Fibroblast of skin of scalp (primary cell): Measurements from ENCODE around the gene EXTL2.
A peak's percentile ranks its signal among the peaks of the same experiment; 100 is the strongest.
"Not testable (repeated sequence)": the region's sequence is repeated elsewhere in the genome, so short reads cannot be mapped to it uniquely, and the experiment has no call there.

Source experiments
- DNase-seq: peaks from one replicate; pipeline ENCODE4 v3.0.0-alpha.2; 2013

EXTL2 gene

GRCh38 chr1:100896481-100896982, 1.9 kb upstream of the EXTL2 start:
- DNase-seq, result peak; percentile 42

DNA sequence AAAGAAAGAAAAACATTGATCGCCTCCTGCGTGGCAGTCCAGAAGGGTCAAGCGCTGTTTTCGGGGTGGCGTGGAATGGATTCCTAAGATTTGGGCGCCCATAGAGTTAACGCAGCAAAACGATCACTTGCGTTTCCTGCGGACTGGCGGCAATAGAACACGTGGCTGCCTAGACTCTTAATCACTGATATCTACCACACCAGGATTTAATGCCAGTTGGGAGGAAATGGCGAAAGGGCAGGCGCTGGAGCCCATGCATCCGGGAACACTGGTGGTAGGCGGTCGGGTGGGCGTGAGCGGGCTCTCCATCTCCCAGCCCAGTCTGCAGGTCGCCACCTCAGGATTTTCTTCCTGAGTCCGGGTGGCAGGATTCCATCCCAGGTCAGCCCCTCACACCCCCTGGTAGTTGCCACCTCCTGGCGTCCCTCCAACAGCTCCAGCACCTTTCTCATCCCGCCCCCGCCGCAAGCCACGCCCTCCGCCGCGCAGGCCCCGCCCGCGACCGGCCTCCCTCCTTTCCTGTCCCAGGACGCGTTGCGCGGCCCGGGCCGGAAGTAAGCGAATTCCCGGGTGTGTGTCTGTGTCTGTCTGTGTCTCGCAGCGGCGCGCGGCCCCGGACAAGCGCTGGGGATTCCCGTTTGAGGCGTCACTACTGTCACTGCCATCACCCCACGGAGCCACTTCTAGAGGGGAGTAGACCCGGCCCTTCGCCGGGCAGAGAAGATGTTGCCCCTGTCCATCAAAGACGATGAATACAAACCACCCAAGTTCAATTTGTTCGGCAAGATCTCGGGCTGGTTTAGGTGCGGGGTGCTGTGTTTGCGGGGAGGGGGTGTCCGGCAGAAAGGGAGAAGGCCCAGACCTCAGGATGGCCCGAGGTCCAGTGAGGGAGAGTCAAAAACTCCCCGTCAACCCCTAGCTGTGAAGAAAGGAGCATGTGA, 1.2 kb upstream of the EXTL2 start, which contains the start of gene SLC30A7:
SLC30A7 (plus strand) TSS at position 551 of the 941 bp plus-strand sequence; CDS start at position 724, 173 bp downstream.
- peak; percentile 92 for DNase-seq

DNA sequence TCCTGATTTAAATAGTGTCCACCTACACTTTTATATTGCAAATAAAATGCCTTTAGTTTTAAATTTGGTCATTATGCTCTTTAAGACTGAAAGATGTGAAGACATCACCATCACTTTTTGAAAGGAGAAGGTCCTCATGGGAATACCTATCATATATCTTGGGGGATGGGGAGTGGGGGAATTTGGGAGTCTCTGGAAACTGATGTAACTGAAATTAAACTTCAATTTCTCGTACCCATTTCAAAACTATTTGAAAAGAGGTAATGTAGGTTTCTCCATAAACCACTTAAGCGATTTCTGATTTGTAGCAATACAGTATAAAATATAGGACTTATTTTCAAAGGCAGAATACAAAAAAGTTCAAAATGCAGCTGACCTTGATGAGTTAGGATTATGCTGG, 924 bp downstream of the EXTL2 start:
- no peak for DNase-seq

DNA sequence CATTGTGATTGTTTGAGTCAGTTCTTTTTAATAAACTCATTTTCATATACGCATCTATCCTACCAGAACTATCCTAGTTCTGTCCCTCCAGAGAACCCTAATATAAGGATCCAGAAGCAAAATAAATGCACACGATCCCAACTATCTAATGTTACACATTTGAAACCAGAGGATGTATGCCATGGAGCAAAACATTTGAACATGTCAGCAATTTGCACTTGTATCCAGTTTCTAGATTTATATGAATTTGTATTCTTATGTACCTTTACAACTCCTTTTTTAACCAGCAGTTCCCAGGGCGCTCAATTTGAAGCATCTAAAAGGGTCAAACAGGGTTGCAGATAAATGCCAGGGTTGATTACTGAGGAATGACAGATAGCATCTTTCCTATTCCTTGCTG, 2.1 kb downstream of the EXTL2 start:
- no peak for DNase-seq

GRCh38 chr1:100891380-100891779, 3.3 kb downstream of the EXTL2 start:
- no peak for DNase-seq

GRCh38 chr1:100889869-100890482, 4.7 kb downstream of the EXTL2 start:
- DNase-seq, result not testable (repeated sequence)

DNA sequence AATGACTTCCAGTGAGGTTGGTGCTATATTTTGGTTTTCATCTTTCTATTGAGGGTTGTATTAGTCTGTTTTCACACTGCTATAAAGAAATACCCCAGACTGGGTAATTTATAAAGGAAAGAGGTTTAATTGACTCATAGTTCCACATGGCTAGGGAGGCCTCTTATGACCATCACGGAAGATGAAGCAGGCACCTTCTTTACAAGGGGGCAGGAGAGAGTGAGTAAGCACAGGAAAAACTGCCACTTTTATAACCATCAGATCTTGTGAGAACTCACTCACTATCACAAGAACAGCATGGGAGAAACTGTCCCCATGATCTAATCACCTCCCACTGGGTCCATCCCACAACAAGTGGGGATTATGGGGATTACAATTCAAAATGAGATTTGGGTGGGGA, 5.6 kb downstream of the EXTL2 start:
- DNase-seq, result not testable (repeated sequence)

DNA sequence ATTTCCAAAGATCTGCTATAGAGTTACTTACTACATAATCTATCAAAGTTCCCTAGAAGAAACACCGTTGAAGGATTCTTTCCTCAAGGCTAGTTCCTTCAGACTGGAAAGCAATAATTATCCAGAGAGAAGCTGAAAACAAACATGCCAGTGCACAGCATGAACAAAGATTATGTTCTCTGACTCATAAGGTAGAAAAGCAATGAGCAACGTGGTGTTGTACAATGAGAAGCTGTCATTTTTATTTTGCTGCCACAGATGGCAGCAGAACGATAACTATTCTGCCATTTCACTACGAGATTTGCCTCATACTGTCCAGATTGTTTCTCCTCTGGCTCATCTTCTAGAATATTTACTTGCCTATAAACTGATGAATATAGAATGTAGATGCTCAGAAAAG, 10.7 kb downstream of the EXTL2 start:
- DNase-seq, result peak; percentile 63

GRCh38 chr1:100882698-100883097, 11.9 kb downstream of the EXTL2 start:
- DNase-seq, result no peak

- DNase-seq, result no peak
Observed at GRCh38 chr1:100881687-100882086, 13.0 kb downstream of the EXTL2 start.

- DNase-seq, result no peak
Observed at GRCh38 chr1:100879422-100879821, 15.2 kb downstream of the EXTL2 start.

- DNase-seq, result no peak
Observed at GRCh38 chr1:100876291-100876690, 18.4 kb downstream of the EXTL2 start.

GRCh38 chr1:100875228-100875627, 19.4 kb downstream of the EXTL2 start:
- DNase-seq, result no peak

DNA sequence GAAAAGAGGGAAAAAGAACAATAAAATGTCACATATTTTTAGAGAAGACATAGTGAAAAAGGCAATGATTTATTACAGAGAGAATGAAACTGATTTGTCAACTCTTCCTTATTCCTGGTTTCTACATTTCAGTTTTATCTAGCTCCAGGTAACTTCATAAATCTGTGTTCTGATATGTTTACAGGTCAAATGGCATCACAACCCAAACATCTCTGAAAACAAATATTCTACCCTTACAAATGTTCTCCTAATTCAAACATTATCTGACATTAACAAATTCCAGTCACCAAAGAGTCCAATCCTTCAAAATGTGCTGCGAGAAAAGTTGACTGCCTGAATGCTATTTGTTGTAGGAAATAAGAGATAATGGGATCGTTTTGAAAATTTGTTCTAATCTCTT, 20.2 kb downstream of the EXTL2 start:
- no peak for DNase-seq

- DNase-seq, result no peak
Observed at GRCh38 chr1:100869996-100870395, 24.6 kb downstream of the EXTL2 start.

DNA sequence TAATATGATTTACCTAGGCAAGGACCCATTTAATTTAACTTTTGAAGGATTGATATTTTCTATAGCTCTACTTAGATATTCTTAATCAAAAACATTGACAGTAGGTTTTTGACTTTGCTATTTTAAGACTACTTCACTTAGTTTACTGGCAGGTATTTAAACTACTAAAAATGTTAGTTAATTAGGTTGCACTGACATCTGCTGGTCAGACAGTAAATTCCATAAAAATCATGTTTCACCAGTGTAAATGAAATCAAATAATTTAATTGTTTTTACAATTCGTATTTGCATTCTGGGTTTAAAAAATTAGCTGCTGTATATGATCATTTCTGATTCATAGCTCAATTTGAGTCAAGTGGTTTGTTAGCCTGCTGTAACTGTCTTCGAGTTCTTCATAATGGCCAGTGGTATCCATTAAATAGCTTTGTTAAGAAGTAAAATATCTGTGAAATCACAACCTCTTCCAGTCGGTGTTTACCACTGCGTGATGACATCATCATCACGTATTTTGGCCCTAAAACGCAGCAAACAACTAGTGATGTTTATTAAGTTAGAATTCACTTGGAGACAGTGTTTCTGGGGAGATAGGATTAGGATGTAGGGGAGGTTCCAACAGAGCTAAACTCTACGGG, 26.2 kb downstream of the EXTL2 start:
- peak; percentile 50 for DNase-seq

DNA sequence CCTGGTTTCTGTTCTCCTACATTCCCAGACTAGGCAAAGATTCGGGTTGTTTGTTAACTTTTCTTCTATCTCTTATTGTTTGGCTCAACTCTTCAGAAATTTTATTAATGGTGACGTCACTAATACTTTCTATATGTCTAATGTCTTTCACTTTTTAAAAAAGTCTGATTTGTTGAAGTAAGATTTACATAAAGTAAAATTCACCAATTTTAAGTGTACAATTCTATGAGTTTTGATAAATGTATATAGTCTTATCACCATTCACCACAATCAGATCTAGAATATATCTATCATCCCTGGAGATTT, 27.8 kb downstream of the EXTL2 start:
- DNase-seq, result no peak

GRCh38 chr1:100866041-100866900, 28.4 kb downstream of the EXTL2 start:
- DNase-seq, result peak; percentile 67

DNA sequence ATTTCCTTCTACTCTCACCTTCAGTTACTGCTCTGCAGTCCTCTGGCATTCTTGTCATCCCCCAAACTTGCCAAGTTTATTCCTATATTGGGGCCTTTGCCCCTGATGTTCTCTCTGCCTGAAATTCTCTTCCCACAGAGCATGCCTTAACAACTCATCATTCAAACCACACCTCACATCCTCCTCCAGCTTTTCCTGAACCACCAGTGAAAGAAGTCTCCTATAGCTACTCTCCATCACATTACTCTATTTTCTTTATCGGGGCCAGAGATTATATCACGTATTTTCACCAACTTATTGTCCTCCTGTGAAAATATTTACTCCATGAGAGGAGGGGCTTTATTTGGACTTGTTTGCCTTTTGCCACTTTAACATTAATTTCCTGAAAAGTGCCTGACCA, 32.1 kb downstream of the EXTL2 start:
- peak; percentile 79 for DNase-seq

DNA sequence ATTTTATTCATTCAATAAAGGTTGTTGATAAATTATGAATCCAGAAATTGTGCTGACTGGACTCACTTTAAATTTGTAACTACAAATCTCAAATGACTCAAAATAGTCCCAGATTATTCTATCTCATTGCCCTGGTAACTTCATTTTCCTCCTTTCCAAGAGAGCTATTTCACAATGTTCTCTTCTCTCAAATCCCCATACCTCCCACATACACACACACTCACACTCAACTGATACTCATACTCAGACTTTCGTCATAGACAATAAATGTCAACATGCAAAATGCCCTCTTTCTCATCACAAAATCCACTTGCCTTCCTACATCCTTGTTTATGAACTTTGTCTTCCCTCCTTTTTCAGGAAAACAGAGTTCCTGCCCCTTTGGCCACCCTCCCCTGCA, 33.3 kb downstream of the EXTL2 start:
- no peak for DNase-seq

- DNase-seq, result peak; percentile 71
Observed at GRCh38 chr1:100860397-100860991, 34.1 kb downstream of the EXTL2 start.

GRCh38 chr1:100855116-100855515, 39.5 kb downstream of the EXTL2 start:
- peak; percentile 84 for DNase-seq
